B cell (primary cell): ENCODE measurements around the gene CAV1. TPM values are rescaled to one million over a fixed set of nuclear protein-coding genes. Genes with fewer than 3 reads are reported as not detected.

Source experiments
- ATAC-seq: fragments of 200-7000 bp; cut with Tn5 transposase; one replicate; pipeline ENCODE4 v1.10.0; 2021; ENCODE audit warnings: low read depth, mild to moderate bottlenecking, moderate number of reproducible peaks, moderate library complexity
- CTCF ChIA-PET: fragments of 350-600 bp; sonication (Branson Sonifier 250); formaldehyde crosslinking; loops from one replicate; lab custom pipeline; 2021; ENCODE audit warnings: antibody characterized with exemption, inconsistent platforms; lab: Charles Lee
- POLR2A ChIA-PET: fragments of 350-600 bp; sonication (Branson Sonifier 250); formaldehyde crosslinking; loops from one replicate; lab custom pipeline; 2021; ENCODE audit warnings: antibody characterized with exemption; lab: Charles Lee
- DNase-seq: peaks from one replicate; pipeline ENCODE4 v3.0.0; 2013
- H2AFZ ChIP-seq: 2 replicates; pipeline ENCODE4 v1.6.1; 2012; ENCODE audit warnings: mild to moderate bottlenecking, low read depth, low read length; ENCODE audit not compliant: insufficient read depth, poor library complexity, severe bottlenecking
- H3K27ac ChIP-seq, 2 donors: 1 replicate in 1 of 2; 2 replicates in 1 of 2; pipeline ENCODE4 v1.5.1; 2012 to 2013; ENCODE audit warnings: low read length in 2 of 2, mild to moderate bottlenecking in 2 of 2, moderate library complexity in 1 of 2
- H3K27me3 ChIP-seq, 4 experiments: fragments of 200-600 bp in 1 of 4; sonication (generic) in 1 of 4; replicated peaks in 1 of 4; 1 replicate in 2 of 4; 2 replicates in 2 of 4; pipeline versions ENCODE4 v1.6.1 to v1.7.0; 2013 to 2016; ENCODE audit warnings: low read length in 3 of 4, mild to moderate bottlenecking in 2 of 4, mixed read lengths in 1 of 4, moderate library complexity in 1 of 4; ENCODE audit not compliant: insufficient read depth in 4 of 4, control insufficient read depth in 3 of 4; ENCODE audit errors: control extremely low read depth in 1 of 4
- H3K36me3 ChIP-seq, 2 experiments: replicated peaks in 1 of 2; 1 replicate in 1 of 2; 2 replicates in 1 of 2; pipeline versions ENCODE4 v1.6.1 to v1.7.1; 2013; ENCODE audit warnings: low read length in 1 of 2; ENCODE audit not compliant: insufficient read depth in 2 of 2, control insufficient read depth in 1 of 2; ENCODE audit errors: control extremely low read depth in 1 of 2, extremely low read depth in 1 of 2
- H3K4me1 ChIP-seq, 2 donors: fragments of 200-600 bp in 1 of 2; sonication (generic) in 1 of 2; 1 replicate in 1 of 2; 2 replicates in 1 of 2; pipeline versions ENCODE4 v1.5.1 to v1.6.1; 2013 to 2017; ENCODE audit warnings: low read length in 2 of 2; ENCODE audit not compliant: control insufficient read depth in 2 of 2, insufficient read depth in 2 of 2
- H3K4me2 ChIP-seq: replicated peaks from 2 replicates; pipeline ENCODE3; 2012; ENCODE audit warnings: mild to moderate bottlenecking, low read depth, low read length; ENCODE audit not compliant: poor library complexity, severe bottlenecking
- H3K4me3 ChIP-seq, 5 experiments: fragments of 200-600 bp in 1 of 5; sonication (generic) in 1 of 5; 1 replicate in 3 of 5; 2 replicates in 2 of 5; pipeline versions ENCODE4 v1.5.1 to v1.7.0; 2011 to 2016; ENCODE audit warnings: low read length in 4 of 5, mild to moderate bottlenecking in 4 of 5, low read depth in 2 of 5, control low read depth in 1 of 5, moderate library complexity in 1 of 5; ENCODE audit not compliant: insufficient read depth in 1 of 5; ENCODE audit errors: control extremely low read depth in 1 of 5, extremely low read depth in 1 of 5
- H3K79me2 ChIP-seq: fragments of 200-600 bp; sonication (generic); one replicate; pipeline ENCODE4 v1.6.0; 2016; ENCODE audit warnings: low read length; ENCODE audit not compliant: control insufficient read depth, insufficient read depth
- H3K9ac ChIP-seq: fragments of 200-600 bp; sonication (generic); 2 replicates; pipeline ENCODE4 v1.6.1; 2017; ENCODE audit warnings: mild to moderate bottlenecking, low read length, moderate library complexity
- H3K9me3 ChIP-seq, 3 donors: one replicate each; pipeline versions ENCODE4 v1.6.1 to v1.7.1; 2013; ENCODE audit warnings: low read length in 2 of 3; ENCODE audit not compliant: control insufficient read depth in 2 of 3, insufficient read depth in 1 of 3; ENCODE audit errors: control extremely low read depth in 1 of 3
- H4K20me1 ChIP-seq: 2 replicates; pipeline ENCODE4 v1.6.0; 2012; ENCODE audit warnings: mild to moderate bottlenecking, low read length; ENCODE audit not compliant: insufficient read depth, control insufficient read depth, poor library complexity, severe bottlenecking
- H3K27ac Mint-ChIP-seq: one replicate; pipeline ENCODE4 v1.8.0; 2021; ENCODE audit warnings: mixed read lengths
- H3K27me3 Mint-ChIP-seq: one replicate; pipeline ENCODE4 v1.8.0; 2021; ENCODE audit warnings: mixed read lengths
- H3K4me1 Mint-ChIP-seq: one replicate; pipeline ENCODE4 v1.8.0; 2021; ENCODE audit warnings: mixed read lengths
- H3K4me3 Mint-ChIP-seq: one replicate; pipeline ENCODE4 v1.8.0; 2021; ENCODE audit warnings: mixed read lengths
- H3K9me3 Mint-ChIP-seq: one replicate; pipeline ENCODE4 v1.8.0; 2022; ENCODE audit warnings: mixed read lengths; ENCODE audit not compliant: insufficient read depth
- EZH2 ChIP-seq: IDR thresholded peaks from 2 replicates; pipeline ENCODE4 v1.6.1; 2012; ENCODE audit warnings: borderline replicate concordance, low read depth, mild to moderate bottlenecking, moderate library complexity, low read length; ENCODE audit not compliant: insufficient read depth, poor library complexity, severe bottlenecking
- WGBS: methylation state at CpG from one replicate; pipeline ENCODE4 v1.1.5; 2013; ENCODE audit warnings: missing lambda C conversion rate; ENCODE audit not compliant: insufficient coverage; 5-methylcytosine and 5-hydroxymethylcytosine counted together
- intact Hi-C: fragments of 100-400 bp; cut with micrococcal nuclease; formaldehyde crosslinking; loops from one replicate; pipeline ENCODE4 v1.10.0; 2022
- polyA plus RNA-seq: library from polyadenylated mRNA; depleted of rRNA; stranded (reverse); fragments of >200 nt; gene quantifications from 2 replicates; pipeline ENCODE4 v1.2.3, GENCODE V29; 2012
- total RNA-seq, 2 donors: library from RNA; stranded (reverse); fragments of 120-200 nt in 1 of 2; gene quantifications; 1 replicate in 1 of 2; 2 replicates in 1 of 2; pipeline versions ENCODE4 v1.2.3 to v1.2.4, GENCODE V29; 2013 to 2022
- TF ChIP-seq, protein P1 (sequence below): fragments of 200-600 bp; IDR thresholded peaks from one replicate; pipeline ENCODE4 v1.8.0; 2022; ENCODE audit warnings: antibody characterized with exemption, mild to moderate bottlenecking

CAV1 gene
- total and polyA plus RNA-seq, 2 donors (not counting 1 experiment from before 2014, with no cell fraction given) = 0.95 to 1.9 TPM

DNA sequence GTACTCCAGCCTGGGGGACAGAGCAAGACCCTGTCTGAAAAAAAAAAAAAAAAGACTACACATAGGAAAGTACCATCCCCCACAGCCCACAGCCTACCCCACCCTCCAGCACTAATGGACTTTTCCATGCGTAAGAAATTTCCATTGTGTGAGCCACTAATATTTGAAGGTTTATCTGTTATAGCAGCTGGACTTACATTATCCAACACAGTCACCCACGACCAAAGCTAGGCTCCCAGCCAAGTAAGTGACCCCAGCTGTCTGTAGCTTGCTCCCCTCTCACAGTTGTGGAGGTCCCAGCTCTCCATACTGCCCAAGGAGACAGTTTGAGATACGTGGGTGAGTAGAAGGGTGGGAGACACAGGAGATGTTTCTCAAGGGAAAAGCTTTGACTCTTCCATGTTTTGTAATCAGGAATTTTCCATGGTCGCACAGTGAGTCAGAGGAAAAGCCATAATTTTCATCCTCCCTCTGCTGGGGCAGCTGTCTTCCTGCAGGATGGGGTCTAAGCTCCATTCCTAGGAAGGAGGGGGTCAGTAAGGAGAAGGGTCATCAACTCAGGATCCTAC lies 57.4 kb downstream of the CAV1 start:
- Mint-ChIP-seq H3K27ac (no peak overlapping the region), H3K9me3 (no peaks in the 10 kb centered on the region), H3K4me1 (peaks cover 16% of the 10 kb centered on the region), H3K27me3 (no peaks in the 10 kb centered on the region), H3K4me3 (no peak overlapping the region)
- TF ChIP-seq EZH2 = no peak
- TF ChIP-seq, protein P1, sequence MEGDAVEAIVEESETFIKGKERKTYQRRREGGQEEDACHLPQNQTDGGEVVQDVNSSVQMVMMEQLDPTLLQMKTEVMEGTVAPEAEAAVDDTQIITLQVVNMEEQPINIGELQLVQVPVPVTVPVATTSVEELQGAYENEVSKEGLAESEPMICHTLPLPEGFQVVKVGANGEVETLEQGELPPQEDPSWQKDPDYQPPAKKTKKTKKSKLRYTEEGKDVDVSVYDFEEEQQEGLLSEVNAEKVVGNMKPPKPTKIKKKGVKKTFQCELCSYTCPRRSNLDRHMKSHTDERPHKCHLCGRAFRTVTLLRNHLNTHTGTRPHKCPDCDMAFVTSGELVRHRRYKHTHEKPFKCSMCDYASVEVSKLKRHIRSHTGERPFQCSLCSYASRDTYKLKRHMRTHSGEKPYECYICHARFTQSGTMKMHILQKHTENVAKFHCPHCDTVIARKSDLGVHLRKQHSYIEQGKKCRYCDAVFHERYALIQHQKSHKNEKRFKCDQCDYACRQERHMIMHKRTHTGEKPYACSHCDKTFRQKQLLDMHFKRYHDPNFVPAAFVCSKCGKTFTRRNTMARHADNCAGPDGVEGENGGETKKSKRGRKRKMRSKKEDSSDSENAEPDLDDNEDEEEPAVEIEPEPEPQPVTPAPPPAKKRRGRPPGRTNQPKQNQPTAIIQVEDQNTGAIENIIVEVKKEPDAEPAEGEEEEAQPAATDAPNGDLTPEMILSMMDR = no peak
- H3K36me3 ChIP-seq = no peaks in the 10 kb centered on the region
- intact Hi-C loops = loop anchor here (2.0 kb wide), 1 partner anchor 55 kb away; no protein-coding TSS in a partner anchor
- WGBS = no CpG with 5 or more reads among the region's 4 CpGs
- H3K9me3 ChIP-seq = no peaks in the 10 kb centered on the region
- H3K4me1 ChIP-seq = peaks cover 13 to 16% of the 10 kb centered on the region in 2 donors
- H3K9ac ChIP-seq = no peak overlapping the region
- H4K20me1 ChIP-seq = no peaks in the 10 kb centered on the region
- H3K27me3 ChIP-seq = peaks cover 0 to under 1% (median 0%) of the 10 kb centered on the region in 4 experiments
- no peak overlapping the region for H3K4me2 ChIP-seq
- H2AFZ ChIP-seq = no peak overlapping the region
- ATAC-seq (no peak), DNase-seq (no peak)
- H3K27ac ChIP-seq = no peak overlapping the region
- no peaks in the 10 kb centered on the region for H3K79me2 ChIP-seq
- ChIA-PET POLR2A (interaction anchor here (0.7 kb wide), 1 partner anchor 410 kb away, joined by 6 read pairs; no protein-coding TSS in a partner anchor), CTCF (interaction anchor here (0.5 to 2.9 kb wide), 13 partner anchors 9 to 450 kb away, joined by 3 to 30 read pairs (median 4); no protein-coding TSS in a partner anchor)
- no peak overlapping the region for H3K4me3 ChIP-seq

DNA sequence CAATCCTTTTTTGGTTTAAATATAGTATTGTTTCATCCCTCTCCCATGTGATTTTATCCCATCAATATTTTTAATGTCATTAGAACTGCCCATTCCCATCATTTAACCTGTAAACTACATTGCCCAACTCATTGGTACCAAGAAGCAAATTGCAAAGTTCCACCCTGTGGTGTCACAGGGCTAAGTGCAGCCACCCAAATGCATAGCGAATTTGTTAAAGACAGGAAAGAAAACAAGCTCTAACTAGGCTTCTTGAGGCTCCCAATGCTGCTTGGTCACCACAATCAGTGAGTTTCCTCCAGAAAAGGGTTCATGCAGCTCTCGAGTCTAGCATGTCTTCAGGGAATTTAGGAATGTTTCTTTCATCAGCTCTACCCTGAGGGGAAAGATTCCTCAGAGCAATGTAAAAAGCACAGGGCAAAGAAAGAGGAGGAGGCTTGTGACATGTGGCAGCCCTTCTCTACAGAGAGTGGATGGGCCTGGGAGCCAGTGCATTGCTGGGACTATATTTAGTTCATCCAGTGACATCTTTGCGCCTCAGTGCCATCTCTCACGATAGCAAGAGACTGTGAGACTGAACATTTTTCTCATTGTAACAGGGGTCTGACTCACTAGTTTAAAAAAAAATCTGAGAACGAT lies 58.1 kb downstream of the CAV1 start:
- Histone ChIP-seq H3K27me3 (no peaks in the 10 kb centered on the region), H4K20me1 (no peaks in the 10 kb centered on the region), H3K27ac (peak overlapping the region in 1 of 2 donors; percentile 32), H3K4me3 (peak overlapping the region in 2 of 5 experiments; percentile 9 to 36), H3K4me1 (peaks cover 13 to 16% of the 10 kb centered on the region in 2 donors), H3K9ac (peak overlapping the region; percentile 26), H3K4me2 (peak overlapping the region; percentile 64), H2AFZ (peak overlapping the region; percentile 75), H3K36me3 (no peaks in the 10 kb centered on the region), H3K79me2 (no peaks in the 10 kb centered on the region), H3K9me3 (no peaks in the 10 kb centered on the region)
- WGBS = 70% methylated on average over 1 of the region's 5 CpGs
- peaks cover 16% of the 10 kb centered on the region for H3K4me1 Mint-ChIP-seq
- peak overlapping the region; percentile 18 for H3K27ac Mint-ChIP-seq
- no peak for ATAC-seq
- TF ChIP-seq EZH2 = no peak
- TF ChIP-seq, protein P1 = no peak
- DNase-seq = no peak
- ChIA-PET POLR2A (no interaction called here), CTCF (interaction anchor here (0.6 to 2.9 kb wide), 12 partner anchors 8 to 446 kb away, joined by 3 to 30 read pairs (median 4); no protein-coding TSS in a partner anchor)
- H3K4me3 Mint-ChIP-seq = peak overlapping the region; percentile 72
- H3K27me3 Mint-ChIP-seq = no peaks in the 10 kb centered on the region
- intact Hi-C loops = loop anchor here (1.0 to 2.0 kb wide), 2 partner anchors 56 to 279 kb away; partner anchors contain the start of gene CAPZA2
- no peaks in the 10 kb centered on the region for H3K9me3 Mint-ChIP-seq
